Neural progenitor cell (in vitro differentiated cells): ENCODE results near the gene INPP4A.

ENCODE experiments used
- EZH2 ChIP-seq: fragments of 200-600 bp; sonication (generic); IDR thresholded peaks from 2 replicates; pipeline ENCODE4 v1.6.1; 2017; ENCODE audit warnings: antibody characterized with exemption, mild to moderate bottlenecking, moderate library complexity
- EZH2phosphoT487 ChIP-seq: fragments of 200-600 bp; sonication (generic); IDR thresholded peaks from 2 replicates; pipeline ENCODE4 v1.6.1; 2017; ENCODE audit warnings: antibody characterized with exemption
- TF ChIP-seq, protein P1 (sequence below): fragments of 200-600 bp; sonication (generic); IDR thresholded peaks from 2 replicates; pipeline ENCODE4 v1.5.1; 2017; ENCODE audit warnings: antibody characterized with exemption, mild to moderate bottlenecking

DNA sequence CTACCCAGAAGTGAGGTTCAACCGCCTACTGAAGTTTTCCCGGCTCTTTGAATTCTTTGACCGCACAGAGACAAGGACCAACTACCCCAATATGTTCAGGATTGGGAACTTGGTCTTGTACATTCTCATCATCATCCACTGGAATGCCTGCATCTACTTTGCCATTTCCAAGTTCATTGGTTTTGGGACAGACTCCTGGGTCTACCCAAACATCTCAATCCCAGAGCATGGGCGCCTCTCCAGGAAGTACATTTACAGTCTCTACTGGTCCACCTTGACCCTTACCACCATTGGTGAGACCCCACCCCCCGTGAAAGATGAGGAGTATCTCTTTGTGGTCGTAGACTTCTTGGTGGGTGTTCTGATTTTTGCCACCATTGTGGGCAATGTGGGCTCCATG, 48.7 kb upstream of the INPP4A start:
- TF ChIP-seq, protein P1, sequence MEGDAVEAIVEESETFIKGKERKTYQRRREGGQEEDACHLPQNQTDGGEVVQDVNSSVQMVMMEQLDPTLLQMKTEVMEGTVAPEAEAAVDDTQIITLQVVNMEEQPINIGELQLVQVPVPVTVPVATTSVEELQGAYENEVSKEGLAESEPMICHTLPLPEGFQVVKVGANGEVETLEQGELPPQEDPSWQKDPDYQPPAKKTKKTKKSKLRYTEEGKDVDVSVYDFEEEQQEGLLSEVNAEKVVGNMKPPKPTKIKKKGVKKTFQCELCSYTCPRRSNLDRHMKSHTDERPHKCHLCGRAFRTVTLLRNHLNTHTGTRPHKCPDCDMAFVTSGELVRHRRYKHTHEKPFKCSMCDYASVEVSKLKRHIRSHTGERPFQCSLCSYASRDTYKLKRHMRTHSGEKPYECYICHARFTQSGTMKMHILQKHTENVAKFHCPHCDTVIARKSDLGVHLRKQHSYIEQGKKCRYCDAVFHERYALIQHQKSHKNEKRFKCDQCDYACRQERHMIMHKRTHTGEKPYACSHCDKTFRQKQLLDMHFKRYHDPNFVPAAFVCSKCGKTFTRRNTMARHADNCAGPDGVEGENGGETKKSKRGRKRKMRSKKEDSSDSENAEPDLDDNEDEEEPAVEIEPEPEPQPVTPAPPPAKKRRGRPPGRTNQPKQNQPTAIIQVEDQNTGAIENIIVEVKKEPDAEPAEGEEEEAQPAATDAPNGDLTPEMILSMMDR = no peak
- TF ChIP-seq EZH2phosphoT487 = no peak
- no peak for TF ChIP-seq EZH2
